Measurements from ENCODE around the gene SYN1.
A peak's percentile ranks its signal among the peaks of the same experiment; 100 is the strongest.

SYN1 gene

GRCh38 chrX:47572773-47573340 lies 46.8 kb downstream of the SYN1 start:
- DNase-seq (ENCODE audit: low read depth in 2 of 2), result no peak

DNA sequence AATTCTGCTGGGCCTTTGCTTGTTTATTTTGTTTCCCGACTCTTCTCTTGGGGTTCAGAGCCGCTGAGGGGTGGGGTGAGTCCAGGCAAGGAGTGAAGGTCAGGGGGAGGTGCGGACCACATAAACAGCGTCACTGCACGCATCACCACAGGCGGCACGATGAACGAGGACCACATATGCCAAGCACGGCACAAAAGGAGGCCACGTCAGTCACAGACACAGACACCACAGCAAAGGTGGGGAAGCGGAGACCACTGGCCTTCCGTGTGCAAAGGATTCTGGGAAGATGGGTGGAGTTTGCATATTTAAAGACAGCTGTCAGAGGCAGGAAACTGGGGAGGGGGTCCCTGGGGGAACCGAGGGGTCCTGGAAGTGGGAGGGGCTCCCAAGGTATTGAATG lies 47.8 kb downstream of the SYN1 start:
- DNase-seq (ENCODE audit: low read depth in 2 of 2), result no peak

GRCh38 chrX:47571215-47571614 lies 48.4 kb downstream of the SYN1 start:
- DNase-seq (ENCODE audit: low read depth in 2 of 2), result no peak

DNA sequence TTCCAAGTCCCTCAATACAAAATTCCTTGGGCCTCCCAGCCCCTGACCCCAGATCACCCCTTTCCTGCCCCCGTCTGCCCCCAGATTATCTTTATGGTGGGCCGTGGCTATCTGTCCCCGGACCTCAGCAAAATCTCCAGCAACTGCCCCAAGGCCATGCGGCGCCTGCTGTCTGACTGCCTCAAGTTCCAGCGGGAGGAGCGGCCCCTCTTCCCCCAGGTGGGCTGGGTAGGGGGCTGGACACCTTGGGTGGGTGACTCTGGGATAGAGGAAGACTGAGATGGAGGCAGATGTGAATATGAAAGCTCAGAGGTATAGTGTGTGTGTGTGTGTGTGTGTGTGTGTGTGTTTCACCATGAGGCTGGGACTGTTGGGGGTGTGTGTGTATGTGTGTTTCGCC lies 48.9 kb downstream of the SYN1 start:
- no peak for DNase-seq (ENCODE audit: low read depth in 2 of 2)

DNA sequence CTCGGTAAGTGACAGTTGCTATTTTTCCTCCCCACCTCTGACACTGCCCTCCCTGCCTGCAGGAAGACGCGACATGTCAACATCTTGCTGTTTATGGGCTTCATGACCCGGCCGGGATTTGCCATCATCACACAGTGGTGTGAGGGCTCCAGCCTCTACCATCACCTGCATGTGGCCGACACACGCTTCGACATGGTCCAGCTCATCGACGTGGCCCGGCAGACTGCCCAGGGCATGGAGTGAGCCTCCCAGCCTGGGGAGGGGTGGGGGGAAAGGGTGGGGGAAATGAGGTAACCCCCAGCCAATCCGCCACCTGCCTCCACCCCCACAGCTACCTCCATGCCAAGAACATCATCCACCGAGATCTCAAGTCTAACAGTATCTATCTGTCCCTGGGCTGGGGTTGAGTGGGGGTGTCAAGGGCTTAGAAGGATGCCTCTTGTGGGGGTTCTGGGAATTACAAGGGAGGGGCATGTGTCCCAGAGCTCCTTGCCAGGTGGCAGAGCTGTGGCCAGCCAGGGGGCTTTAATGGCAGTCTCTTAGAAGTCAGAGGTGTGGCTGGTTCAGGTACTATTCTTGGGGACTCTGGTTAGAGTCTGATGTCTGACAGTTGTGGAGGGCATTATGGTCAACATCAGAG lies 50.9 kb downstream of the SYN1 start:
- no peak for DNase-seq (ENCODE audit: low read depth in 2 of 2)

GRCh38 chrX:47566841-47567240 lies 52.8 kb downstream of the SYN1 start:
- DNase-seq (ENCODE audit: low read depth in 2 of 2), result no peak

GRCh38 chrX:47564438-47565085 lies 55.1 kb downstream of the SYN1 start:
- no peak for DNase-seq (ENCODE audit: low read depth in 2 of 2)

DNA sequence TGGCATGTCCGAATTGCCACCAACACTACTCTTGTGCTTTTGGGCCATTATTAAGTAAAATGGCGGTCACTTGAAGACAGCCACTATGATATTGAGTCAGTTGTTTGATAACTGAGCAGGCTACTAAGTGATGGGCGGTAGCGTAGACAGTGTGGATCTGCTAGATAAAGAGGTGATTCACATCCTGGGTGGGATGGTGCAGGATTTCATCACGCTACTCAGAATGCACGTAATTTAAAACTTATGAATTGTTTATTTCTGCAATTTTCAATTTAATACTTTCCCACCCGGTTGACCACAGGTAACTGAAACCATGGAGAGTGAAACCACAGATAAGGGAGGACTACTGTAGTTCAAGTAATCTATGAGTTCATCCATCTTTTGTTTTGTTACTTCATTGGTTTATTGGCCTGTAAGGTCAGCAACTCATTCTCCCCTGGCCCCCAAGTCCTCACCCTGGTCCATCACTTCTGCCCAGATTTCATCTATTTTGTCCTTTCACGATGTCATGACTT lies 55.8 kb downstream of the SYN1 start:
- DNase-seq (ENCODE audit: low read depth in 2 of 2), result no peak

- DNase-seq (ENCODE audit: low read depth in 2 of 2), result no peak
These were observed 56.9 kb downstream of the SYN1 start for GRCh38 chrX:47562615-47563243.

- DNase-seq (ENCODE audit: low read depth in 2 of 2), result no peak
These were observed 58.0 kb downstream of the SYN1 start for GRCh38 chrX:47561659-47562151.

GRCh38 chrX:47560934-47561658 lies 58.6 kb downstream of the SYN1 start, which contains the start of gene ARAF:
Gene ARAF, plus strand, starts transcription at chrX:47561205. Its CDS starts 1,763 bp downstream, at chrX:47562968.
- DNase-seq (ENCODE audit: low read depth in 2 of 2), result peak; percentile 82 to 85

DNA sequence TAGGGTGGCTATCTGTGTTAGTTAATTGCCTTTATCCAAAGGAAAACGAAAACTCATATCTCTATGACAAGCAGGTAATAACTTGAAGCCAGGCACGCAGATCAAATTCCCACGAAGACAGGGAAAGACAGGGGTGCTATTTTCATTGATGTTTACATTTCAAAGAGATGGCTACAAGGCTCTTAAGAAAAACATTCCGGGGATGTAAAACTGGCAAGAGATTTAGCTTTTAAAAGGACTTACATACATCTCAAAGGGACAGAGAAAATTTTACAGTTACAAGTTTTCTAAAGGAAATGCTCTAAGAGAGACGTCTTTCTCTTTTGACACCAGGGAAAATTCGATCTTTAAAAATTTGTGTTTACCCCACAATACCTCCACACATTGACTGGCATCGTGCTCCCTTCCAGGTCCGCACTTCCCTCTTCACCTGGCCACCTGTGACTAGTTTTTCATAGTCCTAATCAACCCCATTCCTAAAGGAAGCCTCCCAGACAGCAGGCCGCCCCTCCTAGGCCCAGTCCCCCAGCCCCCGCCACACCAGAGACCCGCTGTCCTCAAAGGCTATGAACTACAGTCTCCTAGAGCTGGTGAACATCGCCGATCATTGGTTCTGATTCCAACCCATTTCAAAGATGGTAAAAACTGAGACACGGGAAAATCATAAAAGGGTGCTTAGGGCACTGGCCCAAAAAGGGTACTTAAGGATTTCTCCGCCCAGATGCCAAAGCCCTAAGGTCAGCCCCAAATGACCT lies 59.3 kb downstream of the SYN1 start:
- no peak for DNase-seq (ENCODE audit: low read depth in 2 of 2)

DNA sequence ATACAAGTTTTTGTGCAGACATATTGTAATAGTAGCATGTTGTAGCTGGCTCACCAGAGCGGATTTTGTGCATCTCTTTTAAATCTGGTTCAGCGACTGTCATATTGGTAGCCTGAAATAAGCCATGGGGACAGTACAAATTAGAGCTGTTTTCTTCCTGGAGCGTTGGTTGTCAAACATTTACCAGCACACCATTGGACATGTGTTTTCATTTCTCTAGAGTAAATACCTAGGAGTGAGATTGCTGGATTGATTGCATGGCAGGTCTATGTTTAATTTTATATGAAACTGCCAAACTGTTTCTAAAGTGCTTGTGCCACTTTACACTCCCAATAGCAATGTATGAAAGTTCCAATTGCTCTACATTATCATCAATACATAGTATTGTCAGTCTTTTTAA lies 61.2 kb downstream of the SYN1 start:
- no peak for DNase-seq (ENCODE audit: low read depth in 2 of 2)

DNA sequence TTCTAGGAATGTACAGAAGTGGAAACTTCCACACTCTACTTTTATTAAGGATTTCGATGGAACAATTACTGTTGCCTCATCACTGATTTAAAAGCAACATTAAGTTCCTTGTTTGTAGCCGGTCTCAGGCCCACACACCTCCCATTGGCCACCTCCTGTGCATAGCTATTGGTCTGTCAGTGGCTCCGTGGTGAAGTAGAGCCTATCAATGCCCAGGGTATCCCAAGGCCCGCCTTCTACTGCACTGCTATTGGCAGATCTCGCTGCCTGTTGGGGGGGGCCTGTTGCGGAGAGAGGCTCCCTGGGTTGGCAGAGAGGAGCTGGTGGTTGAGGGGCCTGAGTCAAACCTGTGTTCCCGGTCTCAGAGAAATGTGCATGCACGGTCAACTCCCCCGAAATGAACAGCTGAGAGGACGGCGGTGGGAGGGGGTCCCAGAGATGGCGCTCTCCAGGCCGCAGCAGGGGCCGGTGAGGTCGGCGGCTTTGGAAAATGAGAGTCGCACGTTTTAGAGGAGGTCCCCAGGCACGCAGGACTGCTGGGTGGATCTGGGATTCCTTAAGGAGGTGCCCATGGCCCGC lies 63.5 kb downstream of the SYN1 start:
- peak; percentile 50 to 67 for DNase-seq (ENCODE audit: low read depth in 2 of 2)

DNA sequence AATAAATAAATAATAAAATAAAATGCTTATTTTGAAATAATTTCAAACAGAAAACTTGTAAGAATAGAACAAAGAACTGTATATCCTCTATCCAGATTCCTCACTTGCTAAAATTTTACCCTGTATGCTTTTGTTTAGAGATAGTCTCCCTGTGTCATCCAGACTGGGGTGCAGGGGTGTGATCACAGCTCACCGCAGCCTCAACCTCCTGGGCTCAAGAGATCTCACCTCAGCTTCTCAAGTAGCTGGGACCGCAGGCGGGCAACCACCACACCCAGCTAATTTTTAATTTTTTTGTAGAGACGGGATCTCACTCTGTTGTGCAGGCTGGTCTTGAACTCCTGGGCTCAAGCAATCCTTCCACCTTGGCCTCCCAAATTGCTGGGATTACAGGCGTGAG lies 76.2 kb downstream of the SYN1 start:
- no peak for DNase-seq (ENCODE audit: low read depth in 2 of 2)

- DNase-seq (ENCODE audit: low read depth in 2 of 2), result no peak
These were observed 78.7 kb downstream of the SYN1 start for GRCh38 chrX:47540754-47541538.

DNA sequence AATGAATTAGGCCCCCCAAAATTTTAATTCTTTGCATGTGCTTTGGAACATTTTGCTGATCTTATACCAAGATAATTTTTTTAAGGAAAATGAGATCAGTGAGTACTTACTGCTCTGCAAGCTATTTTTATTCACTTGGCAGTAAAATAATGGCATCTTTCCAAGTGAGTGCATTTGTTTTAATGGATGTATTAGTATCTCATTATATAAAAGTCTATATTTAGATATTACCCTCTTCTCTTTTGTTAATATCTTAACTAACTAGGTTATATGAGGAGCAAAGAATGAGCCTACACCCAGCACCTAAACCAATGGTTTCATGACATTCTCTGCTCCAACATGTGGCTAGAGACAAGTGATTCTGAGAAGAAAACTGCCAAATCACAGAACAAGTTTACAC lies 79.8 kb downstream of the SYN1 start:
- DNase-seq (ENCODE audit: low read depth in 2 of 2), result no peak

DNA sequence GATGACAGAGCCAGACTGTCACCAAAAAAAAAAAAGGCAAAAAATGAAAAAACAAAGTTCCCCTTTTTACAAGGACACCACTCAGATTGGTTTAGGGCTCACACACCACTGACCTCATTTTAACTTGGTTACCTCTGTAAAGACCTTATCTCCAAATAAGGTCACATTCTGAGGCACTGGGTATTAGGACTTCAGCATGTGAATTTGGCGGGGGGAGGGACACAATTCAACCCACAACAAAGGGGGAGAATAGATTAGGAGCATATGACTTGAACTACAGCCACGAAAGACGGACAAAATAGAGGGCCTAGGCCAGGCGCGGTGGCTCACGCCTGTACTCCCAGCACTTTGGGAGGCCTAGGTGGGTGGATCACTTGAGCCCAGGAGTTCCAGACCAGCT lies 89.6 kb downstream of the SYN1 start:
- DNase-seq (ENCODE audit: low read depth in 2 of 2), result no peak

- no peak for DNase-seq (ENCODE audit: low read depth in 2 of 2)
These were observed 90.1 kb downstream of the SYN1 start for GRCh38 chrX:47529548-47529947.

GRCh38 chrX:47523713-47524166 lies 95.9 kb downstream of the SYN1 start:
- no peak for DNase-seq (ENCODE audit: low read depth in 2 of 2)

Data from stimulated activated CD8-positive, alpha-beta memory T cell treated with anti-CD3 and anti-CD28 coated beads, Interleukin-2, amount 100 ng/mL, for 1 hour (primary cell).